Body of pancreas (tissue), 4 donors: ENCODE measurements around the gene LCN9.

ENCODE experiments used
- POLR2A ChIP-seq, 3 donors: fragments of 450-650 bp; IDR thresholded peaks; one replicate each; pipeline ENCODE4 v1.6.1; 2016; ENCODE audit warnings: antibody characterized with exemption in 3 of 3, mild to moderate bottlenecking in 2 of 3
- TF ChIP-seq, protein P1 (sequence below), 7 experiments: fragments of 450-650 bp in 4 of 7; fragments of 200-600 bp in 3 of 7; sonication (generic) in 3 of 7; IDR thresholded peaks; one replicate each; pipeline ENCODE4 v1.5.1; 2016 to 2019; ENCODE audit warnings: antibody characterized with exemption in 7 of 7

DNA sequence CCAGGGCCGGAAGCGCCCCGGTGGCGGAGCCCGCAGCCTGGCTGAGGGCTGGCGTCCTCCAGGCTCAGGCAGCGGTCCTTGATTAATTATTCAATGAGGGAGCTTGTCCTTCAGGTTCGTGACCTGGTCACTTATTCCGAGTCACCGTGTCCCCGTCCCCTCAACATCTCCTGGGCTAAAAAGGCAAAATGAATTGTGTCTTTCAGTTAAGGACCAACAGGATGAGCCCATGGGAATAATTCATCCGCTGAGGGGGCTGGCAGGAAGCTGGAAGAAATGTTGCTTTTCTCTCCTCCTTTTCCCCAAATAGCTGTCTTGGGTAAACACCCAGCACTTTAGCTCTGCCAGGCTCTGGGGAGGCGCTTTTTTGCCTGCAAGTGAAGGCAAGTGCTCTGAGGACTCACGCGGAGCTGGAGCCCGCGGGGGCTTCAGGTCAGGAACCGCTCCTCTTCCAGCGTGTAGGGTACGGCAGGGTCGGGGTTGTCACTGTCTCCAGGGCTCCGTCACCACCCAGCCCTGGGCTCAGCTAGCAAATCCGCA, 52.0 kb downstream of the LCN9 start:
- TF ChIP-seq, protein P1, sequence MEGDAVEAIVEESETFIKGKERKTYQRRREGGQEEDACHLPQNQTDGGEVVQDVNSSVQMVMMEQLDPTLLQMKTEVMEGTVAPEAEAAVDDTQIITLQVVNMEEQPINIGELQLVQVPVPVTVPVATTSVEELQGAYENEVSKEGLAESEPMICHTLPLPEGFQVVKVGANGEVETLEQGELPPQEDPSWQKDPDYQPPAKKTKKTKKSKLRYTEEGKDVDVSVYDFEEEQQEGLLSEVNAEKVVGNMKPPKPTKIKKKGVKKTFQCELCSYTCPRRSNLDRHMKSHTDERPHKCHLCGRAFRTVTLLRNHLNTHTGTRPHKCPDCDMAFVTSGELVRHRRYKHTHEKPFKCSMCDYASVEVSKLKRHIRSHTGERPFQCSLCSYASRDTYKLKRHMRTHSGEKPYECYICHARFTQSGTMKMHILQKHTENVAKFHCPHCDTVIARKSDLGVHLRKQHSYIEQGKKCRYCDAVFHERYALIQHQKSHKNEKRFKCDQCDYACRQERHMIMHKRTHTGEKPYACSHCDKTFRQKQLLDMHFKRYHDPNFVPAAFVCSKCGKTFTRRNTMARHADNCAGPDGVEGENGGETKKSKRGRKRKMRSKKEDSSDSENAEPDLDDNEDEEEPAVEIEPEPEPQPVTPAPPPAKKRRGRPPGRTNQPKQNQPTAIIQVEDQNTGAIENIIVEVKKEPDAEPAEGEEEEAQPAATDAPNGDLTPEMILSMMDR (IDR thresholded peaks at IDR 0.05), result no peak
- TF ChIP-seq POLR2A (IDR thresholded peaks at IDR 0.05), result no peak
